Endodermal cell (in vitro differentiated cells): ENCODE measurements around the gene RPS6KA2. TPM values are rescaled to one million over a fixed set of nuclear protein-coding genes. Genes with fewer than 3 reads are reported as not detected.

Experiments used
- DNase-seq: peaks from one replicate; pipeline ENCODE4 v3.0.0-alpha.2; 2017
- H3K27ac ChIP-seq: 2 replicates; pipeline ENCODE4 v1.5.1; 2013; ENCODE audit warnings: mild to moderate bottlenecking, low read depth, low read length, moderate library complexity
- H3K27me3 ChIP-seq: 2 replicates; pipeline ENCODE4 v1.6.1; 2013; ENCODE audit warnings: mild to moderate bottlenecking, low read length, moderate library complexity; ENCODE audit not compliant: insufficient read depth, control insufficient read depth, poor library complexity, severe bottlenecking
- H3K36me3 ChIP-seq: 2 replicates; pipeline ENCODE4 v1.7.0; 2013; ENCODE audit warnings: mild to moderate bottlenecking, low read length, moderate library complexity; ENCODE audit not compliant: control insufficient read depth, insufficient read depth
- H3K4me1 ChIP-seq: one replicate; pipeline ENCODE4 v1.7.0; 2013; ENCODE audit warnings: low read length; ENCODE audit not compliant: control insufficient read depth, insufficient read depth
- H3K4me3 ChIP-seq: 2 replicates; pipeline ENCODE4 v1.5.1; 2013; ENCODE audit warnings: mild to moderate bottlenecking, low read length, moderate library complexity
- H3K9ac ChIP-seq: 2 replicates; pipeline ENCODE4 v1.6.1; 2013; ENCODE audit warnings: mild to moderate bottlenecking, low read length, moderate library complexity; ENCODE audit not compliant: poor library complexity, severe bottlenecking; ENCODE audit errors: extremely low read depth
- H3K9me3 ChIP-seq: 2 replicates; pipeline ENCODE4 v1.6.1; 2013; ENCODE audit warnings: mild to moderate bottlenecking, low read length, moderate library complexity; ENCODE audit not compliant: control insufficient read depth
- H3K27ac Mint-ChIP-seq: 2 replicates; pipeline ENCODE4 v1.8.0; 2020; ENCODE audit warnings: mixed read lengths
- H3K27me3 Mint-ChIP-seq: 2 replicates; pipeline ENCODE4 v1.8.0; 2021; ENCODE audit warnings: mild to moderate bottlenecking, mixed read lengths; ENCODE audit not compliant: insufficient read depth
- H3K36me3 Mint-ChIP-seq: 2 replicates; pipeline ENCODE4 v1.8.0; 2020; ENCODE audit warnings: low read depth, mixed read lengths
- H3K4me1 Mint-ChIP-seq: 2 replicates; pipeline ENCODE4 v1.8.0; 2020; ENCODE audit warnings: mixed read lengths
- H3K4me3 Mint-ChIP-seq: 2 replicates; pipeline ENCODE4 v1.8.0; 2020; ENCODE audit warnings: mild to moderate bottlenecking, moderate library complexity, mixed read lengths
- H3K9me3 Mint-ChIP-seq: 2 replicates; pipeline ENCODE4 v1.8.0; 2020; ENCODE audit warnings: mild to moderate bottlenecking, mixed read lengths
- CTCF ChIP-seq: fragments of 200-600 bp; sonication (generic); conservative IDR thresholded peaks from 2 replicates; pipeline ENCODE4 v1.5.0; 2021; ENCODE audit warnings: antibody characterized with exemption, mild to moderate bottlenecking
- WGBS, 2 experiments: methylation state at CpG; one replicate each; pipeline versions ENCODE4 v1.1.5 to v1.1.7; 2013; ENCODE audit warnings: missing lambda C conversion rate in 2 of 2, mixed read lengths in 1 of 2; ENCODE audit not compliant: insufficient coverage in 1 of 2, insufficient read length in 1 of 2; 5-methylcytosine and 5-hydroxymethylcytosine counted together
- total RNA-seq, 2 donors: library from RNA; stranded (reverse); fragmentation: NEBNext Ultra II Directional in 1 of 2; extraction: Animal tissue kit (Norgen Biotek cat#: 25700) in 1 of 2; gene quantifications; 2 replicates in 1 of 2; 3 replicates in 1 of 2; pipeline ENCODE4 v1.2.1, GENCODE V29; 2021

Gene RPS6KA2
- total RNA-seq, 2 donors from 2014 or later: 17.9 to 23.9 TPM

- no peak for TF ChIP-seq CTCF
- H3K4me1 Mint-ChIP-seq: no peaks in the 10 kb centered on the region
- peaks cover 35% of the 10 kb centered on the region for H3K36me3 Mint-ChIP-seq
- no peaks in the 10 kb centered on the region for H3K27me3 Mint-ChIP-seq
- H3K9me3 Mint-ChIP-seq: no peaks in the 10 kb centered on the region
- no peaks in the 10 kb centered on the region for H3K4me1 ChIP-seq
- no peaks in the 10 kb centered on the region for H3K9me3 ChIP-seq
- no peaks in the 10 kb centered on the region for H3K27me3 ChIP-seq
- H3K27ac Mint-ChIP-seq: no peak overlapping the region
- no peak for DNase-seq
- H3K4me3 ChIP-seq: no peak overlapping the region
- H3K4me3 Mint-ChIP-seq: no peak overlapping the region
- peaks cover 10% of the 10 kb centered on the region for H3K36me3 ChIP-seq
- no peak overlapping the region for H3K9ac ChIP-seq
- H3K27ac ChIP-seq: no peak overlapping the region
- WGBS, 2 experiments: 88 to 93% methylated on average over 5 to 14 of the region's 14 CpGs
Measured at GRCh38 chr6:166501246-166501645, 125.8 kb downstream of the RPS6KA2 start.

DNA sequence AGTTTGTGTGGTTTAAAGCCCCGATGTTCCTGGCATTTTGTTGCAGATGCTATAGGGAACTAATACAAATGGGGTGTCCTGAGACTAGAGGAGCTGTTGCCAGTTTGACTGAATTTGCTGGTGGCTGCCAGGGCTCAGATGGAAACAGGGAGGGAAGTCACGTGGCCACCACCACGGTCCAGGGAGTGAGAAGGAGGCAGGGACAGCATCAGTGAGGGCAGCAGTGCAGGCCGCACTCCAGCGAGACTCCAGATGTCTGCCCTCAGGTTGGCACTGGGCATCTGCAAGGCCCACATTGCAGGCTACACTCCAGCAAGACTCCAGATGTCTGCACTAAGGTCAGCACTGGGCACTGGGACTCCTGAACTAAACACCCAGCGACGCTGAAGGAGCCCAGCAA lies 126.8 kb downstream of the RPS6KA2 start:
- H3K36me3 ChIP-seq: peaks cover 10% of the 10 kb centered on the region
- DNase-seq: no peak
- no peaks in the 10 kb centered on the region for H3K27me3 ChIP-seq
- TF ChIP-seq CTCF: no peak
- H3K9ac ChIP-seq: no peak overlapping the region
- Mint-ChIP-seq H3K4me1 (no peaks in the 10 kb centered on the region), H3K4me3 (no peak overlapping the region), H3K27ac (no peak overlapping the region), H3K36me3 (peaks cover 38% of the 10 kb centered on the region), H3K9me3 (no peaks in the 10 kb centered on the region), H3K27me3 (no peaks in the 10 kb centered on the region)
- H3K4me1 ChIP-seq: no peaks in the 10 kb centered on the region
- WGBS, 2 experiments: 91 to 100% methylated on average over 2 to 7 of the region's 7 CpGs
- H3K4me3 ChIP-seq: no peak overlapping the region
- H3K27ac ChIP-seq: no peak overlapping the region
- H3K9me3 ChIP-seq: no peaks in the 10 kb centered on the region

GRCh38 chr6:166499350-166500163 lies 127.5 kb downstream of the RPS6KA2 start:
- Mint-ChIP-seq H3K36me3 (peaks cover 40% of the 10 kb centered on the region), H3K4me1 (no peaks in the 10 kb centered on the region), H3K27ac (no peak overlapping the region), H3K4me3 (no peak overlapping the region), H3K9me3 (no peaks in the 10 kb centered on the region), H3K27me3 (no peaks in the 10 kb centered on the region)
- H3K9ac ChIP-seq: no peak overlapping the region
- no peak overlapping the region for H3K27ac ChIP-seq
- H3K9me3 ChIP-seq: no peaks in the 10 kb centered on the region
- DNase-seq: no peak
- H3K4me3 ChIP-seq: no peak overlapping the region
- no peaks in the 10 kb centered on the region for H3K27me3 ChIP-seq
- H3K36me3 ChIP-seq: peaks cover 10% of the 10 kb centered on the region
- H3K4me1 ChIP-seq: no peaks in the 10 kb centered on the region
- TF ChIP-seq CTCF: no peak
- 92 to 100% methylated on average over 5 to 7 of the region's 7 CpGs for WGBS, 2 experiments
